HCEC 1CT (cell line): ENCODE data around the gene SLC35E2B.
"Not testable (repeated sequence)": the region's sequence is repeated elsewhere in the genome, so short reads cannot be mapped to it uniquely, and the experiment has no call there.

ENCODE experiments used
- DNase-seq: peaks from one replicate; pipeline ENCODE4 v3.0.0-alpha.2; 2017

Gene SLC35E2B

DNA sequence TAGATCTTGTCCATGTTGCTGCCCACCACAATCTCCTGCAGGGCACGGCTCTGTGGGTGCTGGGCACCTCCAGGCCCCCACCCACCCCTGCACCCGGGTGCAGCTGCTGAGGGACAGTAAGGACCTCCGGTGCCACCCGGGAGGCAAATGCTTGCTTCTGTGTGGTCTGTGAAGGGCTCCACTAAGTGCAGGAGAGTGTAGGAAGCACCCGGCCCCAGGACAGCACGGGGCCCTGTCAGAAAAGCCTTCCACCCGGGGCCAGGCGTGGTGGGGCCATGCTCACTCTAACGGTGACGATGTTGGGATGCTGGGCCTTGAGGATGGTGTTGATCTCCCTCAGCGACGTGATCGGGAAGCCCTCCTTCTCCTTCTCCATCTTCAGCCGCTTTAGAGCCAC is 55.1 kb downstream of the SLC35E2B start:
- DNase-seq = not testable (repeated sequence)

DNA sequence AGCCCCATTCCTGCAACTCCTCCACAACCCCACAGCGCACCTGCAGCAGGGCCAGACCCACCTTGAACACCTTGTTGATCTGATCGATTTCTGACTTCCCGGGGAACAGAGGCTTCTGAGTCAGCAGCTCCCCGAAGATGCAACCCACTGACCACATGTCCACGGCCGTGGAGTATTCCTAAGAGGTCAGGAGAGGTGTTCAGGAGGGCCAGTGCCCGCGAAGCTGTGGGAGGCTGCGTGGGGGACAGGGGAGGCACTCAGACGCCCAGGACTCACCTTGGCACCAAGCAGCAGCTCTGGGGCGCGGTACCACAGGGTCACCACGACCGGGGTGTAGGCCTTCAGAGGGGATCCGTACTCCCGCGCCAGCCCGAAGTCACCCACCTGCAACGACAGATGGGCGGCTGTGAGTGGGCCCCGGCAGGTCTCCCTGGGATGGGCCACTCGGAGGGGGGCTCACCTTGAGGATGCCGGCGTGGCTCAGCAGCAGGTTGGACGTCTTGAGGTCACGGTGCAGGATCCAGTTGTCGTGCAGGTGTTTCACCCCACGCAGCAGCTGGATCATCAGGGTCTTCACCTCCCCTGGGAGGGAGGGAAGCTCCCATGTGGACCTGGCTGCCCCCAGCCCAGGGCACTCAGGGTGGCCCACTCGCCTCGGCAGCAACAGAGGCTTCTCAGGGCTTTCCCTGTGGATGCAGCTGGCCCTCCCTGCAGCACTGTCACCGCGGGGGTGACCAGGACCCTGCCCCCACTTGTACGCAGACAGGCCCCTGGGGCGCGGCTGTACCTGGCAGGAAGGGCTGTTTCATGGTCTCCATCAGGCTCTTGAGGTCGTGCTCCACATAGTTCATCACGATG is 55.7 kb downstream of the SLC35E2B start:
- not testable (repeated sequence) for DNase-seq

DNA sequence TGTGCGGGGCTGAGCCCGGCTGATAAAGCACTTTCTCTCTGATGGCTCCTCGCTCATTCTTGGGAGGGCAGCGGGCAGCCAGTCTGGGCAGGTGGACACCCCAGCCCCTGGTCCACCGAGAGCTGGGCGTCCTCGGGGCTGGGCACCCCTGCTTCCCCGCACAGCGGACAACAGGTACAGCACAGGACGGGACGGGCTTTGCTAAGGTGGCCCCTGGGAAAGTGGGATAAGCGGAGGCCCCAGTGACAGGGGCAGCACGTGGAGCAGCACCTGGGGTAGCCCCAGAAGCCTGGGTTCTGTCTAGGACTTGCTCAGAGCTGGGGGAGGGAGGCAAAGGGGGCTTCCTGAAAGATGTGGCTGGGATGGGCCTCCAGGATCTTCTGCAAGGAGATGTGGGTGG is 58.0 kb downstream of the SLC35E2B start:
- not testable (repeated sequence) for DNase-seq

DNA sequence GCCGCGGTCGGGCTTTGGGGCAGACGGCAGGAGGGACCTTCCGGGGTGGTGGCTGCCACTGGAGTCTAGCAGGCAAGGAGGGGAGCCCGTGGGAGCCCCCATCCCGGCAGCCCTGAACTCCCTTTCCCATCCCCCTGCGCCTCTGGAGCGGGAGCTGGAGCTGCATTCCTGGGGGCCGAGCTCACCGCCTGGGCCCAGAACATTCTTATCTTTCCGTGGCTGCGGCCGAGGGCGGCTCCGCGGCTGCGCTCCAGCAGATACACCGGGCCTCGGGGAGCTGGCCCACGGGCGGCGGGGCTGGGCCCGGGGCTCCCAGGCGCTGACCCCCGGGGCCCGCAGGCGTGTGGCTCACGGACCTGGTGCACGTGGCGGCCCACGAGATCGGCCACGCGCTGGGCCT is 59.2 kb downstream of the SLC35E2B start:
- DNase-seq = not testable (repeated sequence)

GRCh38 chr1:1631782-1632420 is 60.7 kb downstream of the SLC35E2B start, which contains the start of gene MMP23B:
Gene MMP23B (plus strand): TSS chr1:1632173. CDS start chr1:1632219, 46 bp downstream.
- DNase-seq = no peak

GRCh38 chr1:1630965-1631781 is 61.4 kb downstream of the SLC35E2B start:
- DNase-seq = no peak

DNA sequence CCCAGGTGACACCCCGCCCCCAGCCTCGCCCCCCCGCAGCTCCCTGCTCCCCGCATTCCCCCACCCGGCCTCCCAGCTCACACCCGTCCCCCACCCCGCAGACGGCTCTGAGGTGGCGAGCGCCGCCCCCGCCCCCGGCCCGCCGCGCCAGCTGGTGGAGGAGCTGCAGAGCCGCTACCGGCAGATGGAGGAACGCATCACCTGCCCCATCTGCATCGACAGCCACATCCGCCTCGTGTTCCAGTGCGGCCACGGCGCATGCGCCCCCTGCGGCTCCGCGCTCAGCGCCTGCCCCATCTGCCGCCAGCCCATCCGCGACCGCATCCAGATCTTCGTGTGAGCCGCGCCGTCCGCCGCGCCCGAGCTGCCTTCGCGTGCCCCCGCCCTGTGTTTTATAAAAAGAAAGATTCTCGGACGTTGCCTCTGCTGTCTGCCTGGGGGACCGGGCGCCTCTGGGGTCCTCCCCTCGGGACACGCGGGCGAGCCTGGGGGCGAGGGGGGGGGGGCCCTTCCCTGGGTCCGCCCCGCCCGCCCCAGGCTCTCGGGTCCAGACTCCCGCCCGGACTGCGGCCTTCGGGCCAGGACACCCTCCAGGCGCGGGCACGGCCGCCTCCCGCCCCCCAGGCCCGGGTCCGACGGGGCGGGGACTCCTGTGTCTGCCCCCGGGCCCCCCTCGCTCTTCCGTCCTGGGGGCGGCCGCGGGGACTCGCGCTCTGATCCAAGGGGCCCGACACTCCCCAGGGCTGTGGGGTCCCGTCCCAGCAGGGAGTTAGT is 62.2 kb downstream of the SLC35E2B start:
- DNase-seq = no peak

DNA sequence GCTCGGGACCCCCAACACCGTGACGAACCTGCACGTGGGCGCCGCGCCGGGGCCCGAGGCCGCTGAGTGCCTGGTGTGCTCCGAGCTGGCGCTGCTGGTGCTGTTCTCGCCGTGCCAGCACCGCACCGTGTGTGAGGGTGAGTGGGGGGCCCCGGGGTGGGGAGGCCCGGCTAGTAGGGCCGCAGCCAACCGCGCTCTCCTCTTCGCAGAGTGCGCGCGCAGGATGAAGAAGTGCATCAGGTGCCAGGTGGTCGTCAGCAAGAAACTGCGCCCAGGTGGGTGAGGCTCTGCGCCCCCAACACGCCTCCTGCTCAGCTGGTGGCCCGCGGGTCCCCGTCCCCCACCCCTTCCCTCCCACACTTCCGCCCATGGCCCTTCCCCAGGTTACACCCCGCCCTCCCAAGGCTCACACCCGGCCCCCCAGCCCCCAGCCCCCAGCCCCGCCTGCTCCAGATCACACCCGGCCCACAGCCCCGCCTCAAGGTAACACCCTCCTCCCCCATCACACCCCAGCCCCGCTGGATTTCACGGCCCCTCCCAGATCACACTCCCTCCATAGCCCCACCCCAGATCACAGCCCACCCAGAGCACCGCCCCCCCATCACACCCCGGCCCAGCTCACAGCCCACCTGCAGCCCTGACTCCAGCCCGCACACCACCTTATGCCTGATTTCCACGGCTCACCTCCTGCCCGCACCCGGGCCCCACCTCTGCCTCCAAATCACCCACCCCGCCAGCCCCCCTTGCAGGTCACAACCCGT is 63.0 kb downstream of the SLC35E2B start:
- DNase-seq = no peak

GRCh38 chr1:1628754-1629429 is 63.7 kb downstream of the SLC35E2B start:
- no peak for DNase-seq

DNA sequence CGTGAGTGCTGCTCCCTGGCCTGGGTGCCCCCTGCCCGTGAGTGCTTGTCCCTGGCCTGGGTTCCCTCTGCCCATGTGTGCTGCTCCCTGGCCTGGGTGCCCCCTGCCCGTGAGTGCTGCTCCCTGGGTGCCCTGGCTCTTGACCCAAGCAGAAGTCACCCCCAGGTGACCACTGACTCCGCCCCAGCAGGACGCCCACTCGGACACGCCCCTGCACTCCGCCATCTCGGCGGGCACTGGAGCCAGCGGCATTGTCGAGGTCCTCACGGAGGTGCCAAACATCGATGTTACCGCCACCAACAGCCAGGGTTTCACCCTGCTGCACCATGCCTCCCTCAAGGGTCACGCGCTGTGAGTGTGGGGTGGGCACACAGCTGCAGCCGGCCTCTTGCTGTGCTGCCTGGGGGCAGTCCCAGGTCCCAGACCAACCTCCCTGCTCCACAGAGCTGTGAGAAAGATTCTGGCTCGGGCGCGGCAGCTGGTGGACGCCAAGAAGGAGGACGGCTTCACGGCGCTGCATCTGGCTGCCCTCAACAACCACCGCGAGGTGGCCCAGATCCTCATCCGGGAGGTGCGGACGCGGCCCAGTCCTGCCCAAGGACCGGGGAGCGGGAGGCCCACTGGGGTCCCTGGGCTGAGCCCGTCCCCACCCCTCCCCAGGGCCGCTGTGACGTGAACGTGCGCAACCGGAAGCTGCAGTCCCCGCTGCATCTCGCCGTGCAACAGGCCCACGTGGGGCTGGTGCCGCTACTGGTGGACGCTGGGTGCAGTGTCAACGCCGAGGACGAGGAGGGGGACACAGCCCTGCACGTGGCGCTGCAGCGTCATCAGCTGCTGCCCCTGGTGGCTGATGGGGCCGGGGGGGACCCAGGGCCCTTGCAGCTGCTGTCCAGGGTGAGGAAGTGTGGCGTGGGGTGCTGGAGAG is 64.5 kb downstream of the SLC35E2B start:
- DNase-seq = no peak

- DNase-seq = no peak
Observed at GRCh38 chr1:1627261-1627828, 65.2 kb downstream of the SLC35E2B start.

DNA sequence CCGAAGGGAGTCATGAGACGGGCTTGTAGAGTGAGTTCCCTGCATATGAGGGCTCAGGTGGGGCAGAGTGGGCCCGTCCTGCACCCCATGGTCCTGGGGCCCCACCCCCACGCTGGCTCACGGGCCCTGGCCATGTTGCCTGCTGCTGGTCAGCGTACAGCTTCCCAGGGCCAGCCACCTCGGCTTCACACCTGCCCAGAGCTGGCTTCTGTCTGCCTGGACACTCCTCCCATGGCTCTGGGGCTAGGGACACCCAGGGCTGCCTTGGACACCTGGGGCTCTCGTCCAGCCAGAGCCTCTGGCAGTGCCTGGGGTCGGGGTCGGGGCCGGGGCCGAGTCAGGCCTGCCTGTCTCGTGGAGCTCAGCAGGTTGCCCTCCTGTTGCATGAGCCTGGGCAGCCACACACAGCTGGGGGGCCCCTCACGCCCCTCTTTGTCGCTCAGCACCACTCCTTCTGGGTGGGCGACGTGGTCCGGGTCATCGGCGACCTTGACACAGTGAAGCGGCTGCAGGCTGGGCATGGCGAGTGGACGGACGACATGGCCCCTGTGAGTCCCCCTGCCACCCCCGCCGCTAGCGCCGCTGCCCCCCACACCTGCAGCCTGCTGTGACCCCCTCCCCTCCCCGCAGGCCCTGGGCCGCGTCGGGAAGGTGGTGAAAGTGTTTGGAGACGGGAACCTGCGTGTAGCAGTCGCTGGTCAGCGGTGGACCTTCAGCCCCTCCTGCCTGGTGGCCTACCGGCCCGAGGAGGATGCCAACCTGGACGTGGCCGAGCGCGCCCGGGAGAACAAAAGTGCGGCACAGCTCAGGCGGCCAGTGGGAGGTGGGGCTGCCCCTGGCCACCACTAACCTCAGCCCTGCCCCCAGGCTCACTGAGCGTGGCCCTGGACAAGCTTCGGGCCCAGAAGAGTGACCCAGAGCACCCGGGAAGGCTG is 66.1 kb downstream of the SLC35E2B start:
- DNase-seq = no peak

- no peak for DNase-seq
Observed at GRCh38 chr1:1625824-1626206, 66.8 kb downstream of the SLC35E2B start.

DNA sequence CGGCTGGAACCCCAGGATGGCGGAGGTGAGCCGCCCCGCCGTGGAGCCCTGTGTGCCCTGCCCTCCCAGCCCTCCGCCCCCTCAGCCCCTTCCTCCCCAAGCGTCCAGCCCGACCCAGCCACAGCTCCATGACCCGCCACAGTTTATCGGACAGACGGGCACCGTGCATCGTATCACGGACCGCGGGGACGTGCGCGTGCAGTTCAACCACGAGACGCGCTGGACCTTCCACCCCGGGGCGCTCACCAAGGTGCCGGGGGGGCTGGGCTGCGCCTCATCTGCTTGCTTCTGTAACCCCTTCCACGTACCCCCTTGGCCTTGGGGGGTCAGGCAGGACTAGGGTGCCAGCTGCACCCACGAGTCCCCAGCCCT is 67.2 kb downstream of the SLC35E2B start:
- no peak for DNase-seq

DNA sequence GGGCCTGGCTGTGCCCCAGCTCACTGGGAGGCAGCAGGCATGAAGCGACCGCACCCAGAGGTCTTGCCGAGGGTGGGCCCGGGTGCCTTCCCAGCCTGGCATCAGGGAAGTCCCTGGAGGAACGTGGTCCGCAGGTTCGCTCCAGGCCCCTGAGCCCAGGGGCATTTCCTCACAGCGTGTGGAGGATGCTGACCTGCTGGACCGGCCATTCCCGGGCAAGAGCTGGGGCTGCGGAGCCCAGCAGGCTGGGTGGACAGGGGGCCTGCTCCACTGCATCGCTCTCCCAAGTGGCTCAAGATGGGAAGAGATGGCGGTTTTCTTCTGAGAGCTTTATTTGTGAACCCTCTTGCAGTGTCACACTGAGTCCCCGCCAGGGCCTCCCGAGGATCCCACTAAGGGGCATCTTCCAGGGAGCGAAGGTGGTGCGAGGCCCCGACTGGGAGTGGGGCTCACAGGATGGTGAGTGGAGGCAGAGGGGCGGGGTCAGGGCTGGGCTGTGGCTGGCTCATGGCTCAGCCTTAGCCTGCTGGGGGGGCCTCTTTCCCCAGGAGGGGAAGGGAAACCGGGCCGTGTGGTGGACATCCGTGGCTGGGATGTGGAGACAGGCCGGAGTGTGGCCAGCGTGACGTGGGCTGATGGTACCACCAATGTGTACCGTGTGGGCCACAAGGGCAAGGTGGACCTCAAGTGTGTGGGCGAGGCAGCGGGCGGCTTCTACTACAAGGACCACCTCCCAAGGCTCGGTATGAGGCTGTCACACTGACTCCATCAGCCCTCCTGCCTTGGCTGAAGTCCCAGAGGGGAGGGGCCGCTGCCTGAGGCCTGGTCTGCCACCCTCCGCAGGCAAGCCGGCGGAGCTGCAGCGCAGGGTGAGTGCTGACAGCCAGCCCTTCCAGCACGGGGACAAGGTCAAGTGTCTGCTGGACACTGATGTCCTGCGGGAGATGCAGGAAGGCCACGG is 67.9 kb downstream of the SLC35E2B start:
- no peak for DNase-seq

- no peak for DNase-seq
Observed at GRCh38 chr1:1623631-1624442, 68.8 kb downstream of the SLC35E2B start.
